GM23338 (cell line): ENCODE measurements around the gene MPC2. TPM values are rescaled to one million over a fixed set of nuclear protein-coding genes. Genes with fewer than 3 reads are reported as not detected.

Experiments
- ATAC-seq: fragments of 200-7000 bp; cut with Tn5 transposase; 3 replicates; pipeline ENCODE4 v1.9.1; 2020
- DNase-seq: peaks from one replicate; pipeline ENCODE4 v3.0.0-alpha.2; 2015; ENCODE audit warnings: low spot score
- H2AFZ ChIP-seq: fragments of 200-600 bp; sonication (generic); 2 replicates; pipeline ENCODE4 v1.8.0; 2016; ENCODE audit warnings: antibody characterized with exemption, mild to moderate bottlenecking, moderate library complexity
- H3F3A ChIP-seq: fragments of 200-600 bp; sonication (generic); replicated peaks from 2 replicates; pipeline ENCODE4 v1.8.0; 2017; ENCODE audit warnings: antibody characterized with exemption, mixed run types, low read depth
- H3K27ac ChIP-seq: fragments of 200-600 bp; sonication (generic); 2 replicates; pipeline ENCODE4 v1.6.1; 2016; ENCODE audit warnings: low read depth
- H3K27me3 ChIP-seq: fragments of 200-600 bp; sonication (generic); 2 replicates; pipeline ENCODE4 v1.8.0; 2016; ENCODE audit warnings: mild to moderate bottlenecking, mixed run types, moderate library complexity; ENCODE audit not compliant: insufficient read depth
- H3K36me3 ChIP-seq: fragments of 200-600 bp; sonication (generic); 2 replicates; pipeline ENCODE4 v1.8.0; 2016; ENCODE audit warnings: mild to moderate bottlenecking; ENCODE audit not compliant: insufficient read depth
- H3K4me1 ChIP-seq: fragments of 200-600 bp; sonication (generic); 2 replicates; pipeline ENCODE4 v1.8.0; 2016; ENCODE audit warnings: mild to moderate bottlenecking, moderate library complexity; ENCODE audit not compliant: insufficient read depth
- H3K4me2 ChIP-seq: fragments of 200-600 bp; sonication (generic); 2 replicates; pipeline ENCODE4 v1.7.1; 2017; ENCODE audit warnings: mixed run types
- H3K4me3 ChIP-seq: fragments of 200-600 bp; sonication (generic); 2 replicates; pipeline ENCODE4 v1.6.1; 2016; ENCODE audit warnings: mixed run types
- H3K79me2 ChIP-seq: fragments of 200-600 bp; sonication (generic); replicated peaks from 2 replicates; pipeline ENCODE4 v1.8.0; 2017; ENCODE audit warnings: mild to moderate bottlenecking; ENCODE audit not compliant: insufficient read depth
- H3K9me2 ChIP-seq: fragments of 200-600 bp; sonication (generic); 2 replicates; pipeline ENCODE4 v1.8.0; 2017; ENCODE audit not compliant: insufficient read depth
- H4K20me1 ChIP-seq: fragments of 200-600 bp; sonication (generic); replicated peaks from 2 replicates; pipeline ENCODE4 v1.8.0; 2017; ENCODE audit warnings: mild to moderate bottlenecking; ENCODE audit not compliant: insufficient read depth
- H3K27ac Mint-ChIP-seq: 2 replicates; pipeline ENCODE4 v1.8.0; 2020; ENCODE audit warnings: inconsistent platforms, mild to moderate bottlenecking, moderate library complexity, mixed read lengths
- H3K27me3 Mint-ChIP-seq: 3 replicates; pipeline ENCODE4 v1.8.0; 2022; ENCODE audit warnings: low read depth, mild to moderate bottlenecking, moderate library complexity, mixed read lengths, inconsistent platforms; ENCODE audit not compliant: insufficient read depth, poor library complexity
- H3K36me3 Mint-ChIP-seq: 3 replicates; pipeline ENCODE4 v1.8.0; 2021; ENCODE audit warnings: low read depth, mild to moderate bottlenecking, inconsistent platforms, moderate library complexity, mixed read lengths
- H3K4me1 Mint-ChIP-seq: 3 replicates; pipeline ENCODE4 v1.8.0; 2020; ENCODE audit warnings: mild to moderate bottlenecking, inconsistent platforms, mixed read lengths
- H3K4me3 Mint-ChIP-seq: 3 replicates; pipeline ENCODE4 v1.8.0; 2021; ENCODE audit warnings: moderate library complexity, mild to moderate bottlenecking, inconsistent platforms, mixed read lengths
- H3K9me3 Mint-ChIP-seq: 3 replicates; pipeline ENCODE4 v1.8.0; 2020; ENCODE audit warnings: moderate library complexity, mild to moderate bottlenecking, inconsistent platforms, mixed read lengths
- CREB1 ChIP-seq: fragments of 250-450 bp; sonication (Bioruptor Pico); IDR thresholded peaks from 2 replicates; pipeline ENCODE4 v1.5.0; 2020; ENCODE audit warnings: low read depth, mild to moderate bottlenecking, moderate library complexity
- CTCF ChIP-seq, 2 experiments: fragments of 200-600 bp in 1 of 2; sonication (generic) in 1 of 2; conservative IDR thresholded peaks; 2 replicates each; pipeline versions ENCODE4 v1.5.1 to v1.6.1; 2016 to 2017; ENCODE audit warnings: antibody characterized with exemption in 2 of 2, low read depth in 2 of 2, mild to moderate bottlenecking in 2 of 2, moderate library complexity in 1 of 2
- ETS1 ChIP-seq: IDR thresholded peaks from 2 replicates; pipeline ENCODE4 v1.6.1; 2016; ENCODE audit warnings: antibody characterized with exemption
- EZH2phosphoT487 ChIP-seq: fragments of 200-600 bp; sonication (generic); IDR thresholded peaks from one replicate; pipeline ENCODE4 v1.8.1; 2018; ENCODE audit warnings: antibody characterized with exemption; ENCODE audit not compliant: unreplicated experiment
- JUNB ChIP-seq: IDR thresholded peaks from one replicate; pipeline ENCODE4 v1.6.1; 2016; ENCODE audit warnings: antibody characterized with exemption; ENCODE audit not compliant: unreplicated experiment
- NANOG ChIP-seq: IDR thresholded peaks from 2 replicates; pipeline ENCODE4 v1.6.1; 2016; ENCODE audit warnings: antibody characterized with exemption, borderline replicate concordance
- POLR2AphosphoS5 ChIP-seq: IDR thresholded peaks from 2 replicates; pipeline ENCODE4 v1.6.1; 2016; ENCODE audit warnings: antibody characterized with exemption, low read depth
- REST ChIP-seq: IDR thresholded peaks from one replicate; pipeline ENCODE4 v1.6.1; 2018; ENCODE audit warnings: antibody characterized with exemption; ENCODE audit not compliant: unreplicated experiment
- STAT1 ChIP-seq: IDR thresholded peaks from one replicate; pipeline ENCODE4 v1.6.1; 2016; ENCODE audit warnings: antibody characterized with exemption; ENCODE audit not compliant: unreplicated experiment
- ZNF114 ChIP-seq: fragments of 250-450 bp; sonication (Bioruptor Pico); IDR thresholded peaks from 2 replicates; pipeline ENCODE4 v1.5.0; 2020; ENCODE audit warnings: mild to moderate bottlenecking, moderate library complexity
- ZNF331 ChIP-seq: fragments of 250-450 bp; sonication (Bioruptor Pico); IDR thresholded peaks from 2 replicates; pipeline ENCODE4 v1.5.0; 2020; ENCODE audit warnings: low read depth, mild to moderate bottlenecking, moderate library complexity
- ZNF462 ChIP-seq: fragments of 250-450 bp; sonication (Bioruptor Pico); IDR thresholded peaks from 2 replicates; pipeline ENCODE4 v1.5.0; 2020; ENCODE audit warnings: mild to moderate bottlenecking, moderate library complexity
- polyA plus RNA-seq: library from polyadenylated mRNA; unstranded; fragments of >200 nt; fragmentation: Nextera tagmentation; extraction: Ambion mirVana; gene quantifications from 2 replicates; pipeline ENCODE4 v1.2.1, GENCODE V29; 2016
- total RNA-seq: library from RNA; depleted of rRNA; stranded (reverse); fragments of >200 nt; shearing (Covaris generic); gene quantifications from 2 replicates; pipeline ENCODE4 v1.2.3, GENCODE V29; 2014

Gene MPC2
- total and polyA plus RNA-seq, 2 experiments from 2014 or later = 21.6 to 76.9 TPM

- TF ChIP-seq ZNF462 = no peak
These were observed 12.9 kb upstream of the MPC2 start (continued) for GRCh38 chr1:167949785-167950184.

GRCh38 chr1:167947733-167948132 is 10.9 kb upstream of the MPC2 start:
- H2AFZ ChIP-seq = no peak overlapping the region
- H3K36me3 Mint-ChIP-seq = peaks cover 29% of the 10 kb centered on the region
- peaks cover 7% of the 10 kb centered on the region; the same call in 1 of the 2 replicates for H3K36me3 ChIP-seq
- H3K4me2 ChIP-seq = peak overlapping the region; percentile 3; the same call in 1 of the 2 replicates
- H3K4me3 Mint-ChIP-seq = no peak overlapping the region
- H3K4me1 Mint-ChIP-seq = peaks cover 15% of the 10 kb centered on the region
- 0 out of 2 replicates have a peak, but pooled peaks cover 9% of the 10 kb centered on the region for H4K20me1 ChIP-seq
- H3K27me3 ChIP-seq = no peaks in the 10 kb centered on the region
- DNase-seq = no peak
- peaks cover 91% of the 10 kb centered on the region for H3K79me2 ChIP-seq
- peaks cover 2% of the 10 kb centered on the region; the same call in 2 of the 3 replicates for H3K9me3 Mint-ChIP-seq
- ATAC-seq = no peak
- no peaks in the 10 kb centered on the region for H3F3A ChIP-seq
- H3K4me1 ChIP-seq = peaks cover 14% of the 10 kb centered on the region; the same call in 1 of the 2 replicates
- H3K4me3 ChIP-seq = no peak overlapping the region
- H3K27me3 Mint-ChIP-seq = peaks cover 2% of the 10 kb centered on the region
- no peak overlapping the region for H3K27ac ChIP-seq
- H3K27ac Mint-ChIP-seq = peak overlapping the region; percentile 19
- H3K9me2 ChIP-seq = no peaks in the 10 kb centered on the region
- no peak for TF ChIP-seq CREB1 (CRISPR knock-in tag)
- TF ChIP-seq JUNB = no peak
- no peak for TF ChIP-seq ZNF114 (CRISPR knock-in tag)
- TF ChIP-seq POLR2AphosphoS5 = no peak
- no peak for TF ChIP-seq ZNF331 (CRISPR knock-in tag)
- TF ChIP-seq ETS1 = no peak
- TF ChIP-seq STAT1 = no peak
- TF ChIP-seq NANOG = no peak
- TF ChIP-seq EZH2phosphoT487 = no peak
- TF ChIP-seq CTCF (conservative IDR thresholded peaks at IDR 0.05; ENCODE audit: low read depth in 2 of 2) = no peak
- no peak for TF ChIP-seq REST
